NCI-H146 treated with DMSO at 0.1 percent for 48 hours (cell line): Measurements from ENCODE around the gene MARK1.

Experiments
- DNase-seq: peaks from one replicate; lab custom pipeline; 2025; ENCODE audit not compliant: unreplicated experiment; lab: John Stamatoyannopoulos, UW

MARK1 gene

DNA sequence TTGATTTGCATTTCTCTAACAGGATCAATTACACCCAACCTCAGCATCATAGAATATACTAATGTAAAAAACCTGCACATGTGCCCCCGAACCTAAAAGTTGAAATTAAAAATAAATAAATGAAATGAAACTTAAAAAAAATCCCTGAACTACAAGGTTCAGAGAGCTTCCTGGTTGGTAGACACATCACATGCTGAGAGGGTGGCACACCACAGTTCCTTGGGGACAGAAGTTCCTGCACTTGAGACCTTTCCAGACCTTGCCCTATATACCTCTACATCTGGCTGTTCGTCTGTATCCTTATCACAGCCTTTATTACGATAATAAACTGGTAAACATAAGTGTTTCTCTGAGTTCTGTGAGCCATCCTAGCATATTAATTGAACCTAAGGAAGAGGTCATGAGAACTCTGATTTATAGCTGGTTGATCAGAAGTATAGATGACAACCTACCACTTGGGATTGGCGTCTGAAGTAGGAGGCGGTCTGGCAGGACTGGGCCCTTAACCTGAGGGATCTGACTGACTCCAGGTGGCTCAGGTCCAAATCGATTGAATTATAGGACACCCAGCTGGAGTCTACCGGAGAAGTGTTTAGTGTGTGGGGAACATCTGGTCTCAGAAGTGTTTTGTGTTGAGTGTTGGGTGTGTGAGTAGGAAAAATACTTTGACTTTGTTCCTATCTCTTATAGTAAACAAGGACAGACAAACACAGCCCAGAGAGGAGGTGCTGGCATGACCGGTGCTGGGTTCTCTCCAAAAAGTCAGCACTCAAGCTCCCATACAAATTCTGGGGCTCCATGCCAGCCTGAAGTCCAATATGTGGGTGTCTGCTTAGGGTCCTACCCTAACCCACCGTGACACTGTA, 181.2 kb downstream of the MARK1 start:
- no peak for DNase-seq

DNA sequence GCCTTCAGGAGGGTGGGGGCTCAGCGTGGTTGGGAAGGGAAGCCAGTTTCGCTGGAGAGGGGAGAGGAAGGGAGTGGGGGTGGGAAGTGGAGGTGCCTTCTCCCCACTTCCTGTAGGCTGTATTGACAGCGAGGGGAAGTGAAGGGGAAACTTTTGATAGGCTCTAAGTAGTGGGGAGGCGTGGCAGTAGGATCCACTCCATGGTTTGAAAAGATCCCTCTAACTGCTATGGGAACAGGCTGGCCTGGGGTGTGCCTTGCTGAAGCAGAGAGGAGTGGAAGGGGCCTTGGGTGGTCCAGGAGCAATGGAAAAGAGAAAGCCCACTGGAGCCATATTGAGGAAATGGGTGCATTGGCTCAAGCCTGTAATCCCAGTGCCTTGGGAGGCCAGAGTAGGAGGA, 182.4 kb downstream of the MARK1 start:
- DNase-seq: no peak

DNA sequence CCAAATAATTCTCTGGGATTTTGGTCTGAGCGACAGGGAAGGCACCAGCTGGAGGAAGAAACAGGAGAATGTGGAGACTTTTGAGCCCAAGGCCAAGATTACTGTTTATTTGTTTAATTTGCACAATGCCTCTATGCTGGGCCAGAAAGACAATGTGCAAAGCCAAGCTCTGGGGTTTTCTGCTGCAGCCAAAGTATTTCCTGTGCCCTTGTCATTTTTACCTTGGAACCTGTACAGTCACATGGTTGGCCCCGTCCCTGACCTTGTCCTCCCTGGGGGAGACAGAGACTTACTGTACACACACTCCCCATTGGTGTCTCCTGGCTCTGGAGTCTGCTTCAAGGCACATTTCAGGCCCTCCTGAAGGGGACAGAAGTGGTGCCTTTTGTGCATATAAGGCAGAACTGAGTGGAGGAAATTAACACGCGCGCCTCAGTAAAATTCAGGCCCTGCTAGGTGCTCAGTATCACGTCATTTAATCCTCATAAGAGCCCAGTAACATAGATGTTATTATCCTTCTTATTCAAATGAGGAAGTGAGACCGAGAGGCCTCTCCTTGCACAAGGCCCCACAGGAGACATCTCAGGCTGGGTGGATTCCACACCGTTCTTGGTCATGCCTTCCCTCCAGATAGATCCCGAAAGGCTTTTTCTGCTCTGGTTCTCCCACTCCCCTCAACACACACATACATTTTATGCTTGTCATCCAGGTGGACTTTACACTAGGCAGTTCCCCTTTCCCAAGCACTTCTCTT, 183.3 kb downstream of the MARK1 start:
- no peak for DNase-seq
